Measurements from ENCODE around the gene TAS2R20. TPM values are rescaled to one million over a fixed set of nuclear protein-coding genes. Genes with fewer than 3 reads are reported as not detected.

TAS2R20 gene
- total and polyA plus RNA-seq, 2 of the 13 experiments (the other 11 are each of a cell fraction or from before 2014, with no cell fraction given): 0.54 to 2.9 TPM

- TF ChIP-seq, protein P1, sequence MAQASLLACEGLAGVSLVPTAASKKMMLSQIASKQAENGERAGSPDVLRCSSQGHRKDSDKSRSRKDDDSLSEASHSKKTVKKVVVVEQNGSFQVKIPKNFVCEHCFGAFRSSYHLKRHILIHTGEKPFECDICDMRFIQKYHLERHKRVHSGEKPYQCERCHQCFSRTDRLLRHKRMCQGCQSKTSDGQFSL (CRISPR knock-in tag; IDR thresholded peaks at IDR 0.05): no peak
- peak; percentile 36; the same call in 1 of the 2 replicates for TF ChIP-seq IKZF5 (CRISPR knock-in tag; IDR thresholded peaks at IDR 0.05)
- TF ChIP-seq ZNF782 (CRISPR knock-in tag; IDR thresholded peaks at IDR 0.05; ENCODE audit: borderline replicate concordance): no peak
- TF ChIP-seq ATF7-NPFF (CRISPR knock-in tag; IDR thresholded peaks at IDR 0.05; ENCODE audit: low read depth): no peak
- no peak for TF ChIP-seq MXD3 (CRISPR knock-in tag; IDR thresholded peaks at IDR 0.05)
- no peak for TF ChIP-seq CREBL2 (CRISPR knock-in tag; IDR thresholded peaks at IDR 0.05; ENCODE audit: borderline replicate concordance)
- TF ChIP-seq, protein P2, sequence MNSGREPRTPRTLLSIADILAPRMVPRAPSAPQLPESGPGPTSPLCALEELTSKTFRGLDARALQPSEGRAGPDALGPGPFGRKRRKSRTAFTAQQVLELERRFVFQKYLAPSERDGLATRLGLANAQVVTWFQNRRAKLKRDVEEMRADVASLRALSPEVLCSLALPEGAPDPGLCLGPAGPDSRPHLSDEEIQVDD (CRISPR knock-in tag; IDR thresholded peaks at IDR 0.05; ENCODE audit: borderline replicate concordance): no peak
- no peak for TF ChIP-seq ZNF317 (CRISPR knock-in tag; IDR thresholded peaks at IDR 0.05)
- TF ChIP-seq GTF3A (CRISPR knock-in tag; conservative IDR thresholded peaks at IDR 0.05): no peak
- TF ChIP-seq, protein P3, sequence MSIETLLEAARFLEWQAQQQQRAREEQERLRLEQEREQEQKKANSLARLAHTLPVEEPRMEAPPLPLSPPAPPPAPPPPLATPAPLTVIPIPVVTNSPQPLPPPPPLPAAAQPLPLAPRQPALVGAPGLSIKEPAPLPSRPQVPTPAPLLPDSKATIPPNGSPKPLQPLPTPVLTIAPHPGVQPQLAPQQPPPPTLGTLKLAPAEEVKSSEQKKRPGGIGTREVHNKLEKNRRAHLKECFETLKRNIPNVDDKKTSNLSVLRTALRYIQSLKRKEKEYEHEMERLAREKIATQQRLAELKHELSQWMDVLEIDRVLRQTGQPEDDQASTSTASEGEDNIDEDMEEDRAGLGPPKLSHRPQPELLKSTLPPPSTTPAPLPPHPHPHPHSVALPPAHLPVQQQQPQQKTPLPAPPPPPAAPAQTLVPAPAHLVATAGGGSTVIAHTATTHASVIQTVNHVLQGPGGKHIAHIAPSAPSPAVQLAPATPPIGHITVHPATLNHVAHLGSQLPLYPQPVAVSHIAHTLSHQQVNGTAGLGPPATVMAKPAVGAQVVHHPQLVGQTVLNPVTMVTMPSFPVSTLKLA (IDR thresholded peaks at IDR 0.05): no peak
- TF ChIP-seq DR1 (CRISPR knock-in tag; IDR thresholded peaks at IDR 0.05): no peak
- peak; percentile 68 for TF ChIP-seq ZNF605 (CRISPR knock-in tag; IDR thresholded peaks at IDR 0.05)
- TF ChIP-seq TP53 (CRISPR knock-in tag; conservative IDR thresholded peaks at IDR 0.05): no peak
- no peak for TF ChIP-seq PTBP1 (IDR thresholded peaks at IDR 0.05; ENCODE audit: low read depth, low read length, poor library complexity, severe bottlenecking)
- no peak for TF ChIP-seq ZNF678 (CRISPR knock-in tag; IDR thresholded peaks at IDR 0.05)
- no peak for TF ChIP-seq SMAD1 (CRISPR knock-in tag; IDR thresholded peaks at IDR 0.05; ENCODE audit: borderline replicate concordance, low read depth)
- TF ChIP-seq CHCHD3 (CRISPR knock-in tag; IDR thresholded peaks at IDR 0.05): no peak
- no peak for TF ChIP-seq ZNF34 (CRISPR knock-in tag; IDR thresholded peaks at IDR 0.05; ENCODE audit: borderline replicate concordance)
- no peak for TF ChIP-seq RFX1 (IDR thresholded peaks at IDR 0.05)
- TF ChIP-seq, protein P4, sequence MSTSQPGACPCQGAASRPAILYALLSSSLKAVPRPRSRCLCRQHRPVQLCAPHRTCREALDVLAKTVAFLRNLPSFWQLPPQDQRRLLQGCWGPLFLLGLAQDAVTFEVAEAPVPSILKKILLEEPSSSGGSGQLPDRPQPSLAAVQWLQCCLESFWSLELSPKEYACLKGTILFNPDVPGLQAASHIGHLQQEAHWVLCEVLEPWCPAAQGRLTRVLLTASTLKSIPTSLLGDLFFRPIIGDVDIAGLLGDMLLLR (CRISPR knock-in tag; IDR thresholded peaks at IDR 0.05): no peak
- TF ChIP-seq SOX13 (IDR thresholded peaks at IDR 0.05): peak; percentile 86
- TF ChIP-seq SOX13 (CRISPR knock-in tag; conservative IDR thresholded peaks at IDR 0.05 in 1 of 2, IDR thresholded peaks at IDR 0.05 in 1 of 2): peak in 1 of 2 experiments; percentile 95; a peak in 2 of 4 replicates
Observed at GRCh38 chr12:11015775-11016430, 17.8 kb upstream of the TAS2R20 start (continued).

All from HepG2 (cell line).